HCT116 (cell line): ENCODE results near the gene DYNC1I1. TPM values are rescaled to one million over a fixed set of nuclear protein-coding genes. Genes with fewer than 3 reads are reported as not detected.

Source experiments
- ATAC-seq: fragments of 200-7000 bp; cut with Tn5 transposase; 2 replicates; pipeline ENCODE4 v1.9.1; 2020; ENCODE audit warnings: mild to moderate bottlenecking, moderate library complexity
- BruUV-seq: library from RNA; stranded (reverse); fragments of 400-500 nt; replicated peaks from 2 replicates; lab custom pipeline; 2021; lab: Mats Ljungman, UMichigan
- CTCF ChIA-PET: fragments of 300-600 bp; sonication (Branson Sonifier 250); formaldehyde crosslinking; loops from one replicate; lab custom pipeline; 2021; ENCODE audit warnings: antibody characterized with exemption; lab: Charles Lee
- POLR2A ChIA-PET: fragments of 300-600, 350-600 bp; sonication (Branson Sonifier 250); formaldehyde crosslinking; loops from one replicate; lab custom pipeline; 2021; ENCODE audit warnings: antibody characterized with exemption; lab: Charles Lee
- RAD21 ChIA-PET, 2 experiments: fragments of 300-600 bp; sonication (Branson Sonifier 250); formaldehyde crosslinking; loops; one replicate each; lab custom pipeline; 2023; ENCODE audit warnings: low total read pairs in 2 of 2; ENCODE audit not compliant: uncharacterized antibody in 2 of 2, unreplicated experiment in 2 of 2, low non-redundant PET in 1 of 2; lab: Charles Lee
- DNase-seq: peaks from one replicate; pipeline ENCODE4 v3.0.0-alpha.2; 2010; ENCODE audit warnings: low read depth, low spot score
- H2AFZ ChIP-seq: fragments of 200-600 bp; shearing (Covaris generic), sonication (generic); 2 replicates; pipeline ENCODE4 v1.6.1; 2017; ENCODE audit warnings: low read depth, mixed run types, mixed read lengths, antibody characterized with exemption, low read length; ENCODE audit not compliant: poor library complexity, severe bottlenecking
- H3K27ac ChIP-seq: 2 replicates; pipeline ENCODE4 v1.5.1; 2012; ENCODE audit warnings: low read depth, low read length
- H3K27me3 ChIP-seq: fragments of 200-600 bp; sonication (generic); 2 replicates; pipeline ENCODE4 v1.6.1; 2016; ENCODE audit warnings: mixed run types, low read length, mixed read lengths; ENCODE audit not compliant: insufficient read depth
- H3K36me3 ChIP-seq, 2 experiments: fragments of 200-500 bp in 1 of 2; fragments of 200-600 bp in 1 of 2; sonication (Bioruptor generic) in 1 of 2; sonication (generic) in 1 of 2; 2 replicates each; pipeline versions ENCODE4 v1.5.1 to v1.6.1; 2014 to 2016; ENCODE audit warnings: low read length in 2 of 2, inconsistent platforms in 1 of 2, mixed read lengths in 1 of 2, mixed run types in 1 of 2; ENCODE audit not compliant: insufficient read depth in 2 of 2, control insufficient read depth in 1 of 2
- H3K4me1 ChIP-seq, 2 experiments: fragments of 200-600 bp in 1 of 2; sonication (generic) in 1 of 2; 2 replicates each; pipeline versions ENCODE4 v1.5.1 to v1.6.1; 2012 to 2017; ENCODE audit warnings: low read length in 2 of 2, inconsistent platforms in 1 of 2, mild to moderate bottlenecking in 1 of 2, mixed read lengths in 1 of 2, mixed run types in 1 of 2, moderate library complexity in 1 of 2; ENCODE audit not compliant: insufficient read depth in 2 of 2, control insufficient read depth in 1 of 2
- H3K4me2 ChIP-seq: fragments of 200-600 bp; sonication (generic); 2 replicates; pipeline ENCODE4 v1.6.1; 2017; ENCODE audit warnings: mixed run types, low read length, mixed read lengths
- H3K4me3 ChIP-seq, 2 experiments: fragments of 200-600 bp in 1 of 2; sonication (generic) in 1 of 2; replicated peaks in 1 of 2; 2 replicates each; pipeline ENCODE4 v1.5.1; 2011 to 2016; ENCODE audit warnings: low read length in 2 of 2, control low read depth in 1 of 2, low read depth in 1 of 2, mild to moderate bottlenecking in 1 of 2, mixed read lengths in 1 of 2, mixed run types in 1 of 2
- H3K79me2 ChIP-seq: fragments of 200-600 bp; sonication (generic); 2 replicates; pipeline ENCODE4 v1.6.1; 2017; ENCODE audit warnings: mild to moderate bottlenecking, mixed run types, low read length, moderate library complexity, mixed read lengths; ENCODE audit not compliant: insufficient read depth
- H3K9ac ChIP-seq: fragments of 200-600 bp; sonication (generic); 2 replicates; pipeline ENCODE4 v1.6.1; 2016; ENCODE audit warnings: low read length, mixed read lengths
- H3K9me2 ChIP-seq: fragments of 200-600 bp; sonication (generic), shearing (Covaris generic); 2 replicates; pipeline ENCODE4 v1.6.1; 2017; ENCODE audit warnings: mixed run types, mild to moderate bottlenecking, moderate library complexity; ENCODE audit not compliant: insufficient read depth
- H3K9me3 ChIP-seq, 2 experiments: fragments of 200-500 bp in 1 of 2; fragments of 200-600 bp in 1 of 2; sonication (Bioruptor generic) in 1 of 2; sonication (generic) in 1 of 2; 2 replicates each; pipeline ENCODE4 v1.6.1; 2014 to 2017; ENCODE audit warnings: low read length in 2 of 2, mixed read lengths in 2 of 2, inconsistent platforms in 1 of 2, low read depth in 1 of 2, mild to moderate bottlenecking in 1 of 2, mixed run types in 1 of 2, moderate library complexity in 1 of 2; ENCODE audit not compliant: control insufficient read depth in 1 of 2, insufficient read depth in 1 of 2
- H4K20me1 ChIP-seq: fragments of 200-600 bp; sonication (generic), shearing (Covaris generic); 2 replicates; pipeline ENCODE4 v1.6.1; 2017; ENCODE audit warnings: mixed run types, mild to moderate bottlenecking, moderate library complexity; ENCODE audit not compliant: insufficient read depth
- CBX3 ChIP-seq: IDR thresholded peaks from 2 replicates; pipeline ENCODE4 v1.6.1; 2012; ENCODE audit warnings: low read depth
- CEBPB ChIP-seq: IDR thresholded peaks from 2 replicates; pipeline ENCODE4 v1.6.1; 2012; ENCODE audit warnings: low read depth
- EGR1 ChIP-seq: IDR thresholded peaks from 2 replicates; pipeline ENCODE4 v1.6.1; 2012; ENCODE audit warnings: low read depth
- ELF1 ChIP-seq: IDR thresholded peaks from 2 replicates; pipeline ENCODE4 v1.6.1; 2012; ENCODE audit warnings: low read depth, borderline replicate concordance
- EZH2 ChIP-seq: fragments of 200-600 bp; sonication (generic); IDR thresholded peaks from 2 replicates; pipeline ENCODE4 v1.6.1; 2017; ENCODE audit warnings: antibody characterized with exemption, mixed run types
- EZH2phosphoT487 ChIP-seq: fragments of 200-600 bp; IDR thresholded peaks from 2 replicates; pipeline ENCODE4 v1.6.1; 2018; ENCODE audit warnings: antibody characterized with exemption, borderline replicate concordance
- FOSL1 ChIP-seq: IDR thresholded peaks from 2 replicates; pipeline ENCODE4 v1.6.1; 2012; ENCODE audit warnings: low read depth
- JUND ChIP-seq: IDR thresholded peaks from 2 replicates; pipeline ENCODE4 v1.6.1; 2012
- POLR2A ChIP-seq: IDR thresholded peaks from 2 replicates; pipeline ENCODE4 v1.7.0; 2011; ENCODE audit warnings: borderline replicate concordance; ENCODE audit not compliant: insufficient read depth, insufficient read length; ENCODE audit errors: extremely low read depth
- POLR2AphosphoS5 ChIP-seq: IDR thresholded peaks from 2 replicates; pipeline ENCODE4 v1.6.1; 2011; ENCODE audit warnings: mild to moderate bottlenecking, low read depth, low read length, moderate library complexity
- RAD21 ChIP-seq: IDR thresholded peaks from 2 replicates; pipeline ENCODE4 v1.6.1; 2012; ENCODE audit warnings: low read depth, mild to moderate bottlenecking
- SIN3A ChIP-seq: IDR thresholded peaks from 2 replicates; pipeline ENCODE4 v1.6.1; 2012; ENCODE audit warnings: low read depth
- SRF ChIP-seq: IDR thresholded peaks from 2 replicates; pipeline ENCODE4 v1.6.1; 2012; ENCODE audit warnings: low read depth
- TCF7L2 ChIP-seq: IDR thresholded peaks from 2 replicates; pipeline ENCODE4 v1.7.0; 2011; ENCODE audit warnings: borderline replicate concordance, inconsistent platforms; ENCODE audit not compliant: insufficient read depth, insufficient read length; ENCODE audit errors: extremely low read depth
- ZFX ChIP-seq: fragments of 450-650 bp; IDR thresholded peaks from 2 replicates; pipeline ENCODE4 v1.6.1; 2017
- ZNF274 ChIP-seq: fragments of 200-500 bp; sonication (Bioruptor generic); IDR thresholded peaks from 2 replicates; pipeline ENCODE4 v1.6.1; 2014; ENCODE audit warnings: mild to moderate bottlenecking, low read depth, low read length, inconsistent platforms
- intact Hi-C: fragments of 100-400 bp; cut with micrococcal nuclease; formaldehyde crosslinking; loops from 2 replicates; pipeline ENCODE4 v1.10.0; 2022
- total RNA-seq: library from RNA; stranded (reverse); gene quantifications from one replicate; pipeline ENCODE4 v1.2.1, GENCODE V29; 2021; ENCODE audit not compliant: unreplicated experiment
- TF ChIP-seq, protein P1 (sequence below): IDR thresholded peaks from 2 replicates; pipeline ENCODE4 v1.6.1; 2012; ENCODE audit warnings: low read depth
- TF ChIP-seq, protein P2 (sequence below): IDR thresholded peaks from 2 replicates; pipeline ENCODE4 v1.6.1; 2012
- TF ChIP-seq, protein P3 (sequence below), 3 experiments: fragments of 200-600 bp in 1 of 3; sonication (generic) in 1 of 3; IDR thresholded peaks in 2 of 3; conservative IDR thresholded peaks in 1 of 3; 2 replicates each; pipeline ENCODE4 v1.5.1; 2012 to 2017; ENCODE audit warnings: low read depth in 2 of 3, low read length in 2 of 3, antibody characterized with exemption in 1 of 3, borderline replicate concordance in 1 of 3, control low read depth in 1 of 3, mild to moderate bottlenecking in 1 of 3, mixed read lengths in 1 of 3, mixed run types in 1 of 3, moderate library complexity in 1 of 3; ENCODE audit not compliant: insufficient read depth in 1 of 3
- TF ChIP-seq, protein P4 (sequence below): IDR thresholded peaks from 2 replicates; pipeline ENCODE4 v1.6.1; 2012
- TF ChIP-seq, protein P5 (sequence below): IDR thresholded peaks from 2 replicates; pipeline ENCODE4 v1.6.1; 2011; ENCODE audit warnings: mild to moderate bottlenecking, low read length, moderate library complexity; ENCODE audit not compliant: insufficient replicate concordance; ENCODE audit errors: extremely low read depth

The DYNC1I1 gene
- total RNA-seq, 1 experiment from 2014 or later = not detected

DNA sequence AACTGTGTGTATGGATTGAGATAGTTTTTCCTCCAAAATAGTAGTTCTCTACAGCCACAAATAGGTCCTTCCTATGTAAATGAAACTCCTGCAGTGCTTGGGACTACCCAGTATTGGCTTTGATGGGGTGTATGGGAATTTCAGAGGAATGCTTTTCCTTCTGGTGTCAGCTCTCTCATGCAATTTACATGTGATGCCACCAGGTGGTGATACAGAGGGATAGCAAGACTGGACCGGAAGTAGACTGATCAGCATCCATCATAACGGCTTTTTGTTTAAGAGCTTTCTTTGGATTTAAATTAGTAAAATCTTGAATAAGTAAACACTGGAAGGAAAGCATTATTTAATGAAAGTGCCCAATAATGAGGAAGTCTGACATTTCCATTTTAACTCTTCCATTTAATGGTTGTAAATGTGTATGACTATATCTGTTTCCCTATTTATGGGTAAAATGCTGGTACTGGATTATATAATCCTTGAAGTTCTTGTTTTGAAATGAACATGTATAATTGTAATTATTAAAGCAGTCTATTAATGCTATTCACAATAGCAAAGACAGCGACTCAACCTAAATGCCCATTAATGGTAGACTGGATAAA, 22.7 kb downstream of the DYNC1I1 start:
- ATAC-seq (peak; percentile 83), DNase-seq (peak; percentile 43)
- Histone ChIP-seq H3K36me3 (no peaks in the 10 kb centered on the region), H3K9ac (no peak overlapping the region), H3K79me2 (no peaks in the 10 kb centered on the region), H3K4me2 (no peak overlapping the region), H2AFZ (peak overlapping the region; percentile 51), H3K9me2 (no peaks in the 10 kb centered on the region), H3K27me3 (peaks cover 9% of the 10 kb centered on the region; the same call in 1 of the 2 replicates), H3K9me3 (no peaks in the 10 kb centered on the region), H3K27ac (no peak overlapping the region), H3K4me3 (no peak overlapping the region), H4K20me1 (no peaks in the 10 kb centered on the region), H3K4me1 (no peaks in the 10 kb centered on the region)
- intact Hi-C loops = no loop called here
- ChIA-PET CTCF (interaction anchor here (0.9 to 1.6 kb wide), 5 partner anchors 12 to 79 kb away, joined by 3 to 4 read pairs (median 3); no protein-coding TSS in a partner anchor), RAD21 (no interaction called here), POLR2A (no interaction called here)
- no TSS peak for BruUV-seq
- TF ChIP-seq TCF7L2 (no peak), FOSL1 (no peak), RAD21 (peak; percentile 45), POLR2AphosphoS5 (no peak), ZFX (no peak), SIN3A (no peak), EZH2phosphoT487 (no peak), EZH2 (no peak), ZNF274 (no peak), JUND (no peak), CEBPB (no peak), SRF (no peak), CBX3 (no peak), EGR1 (no peak), POLR2A (no peak), ELF1 (peak; percentile 27; the same call in 1 of the 2 replicates)
- TF ChIP-seq, protein P1, sequence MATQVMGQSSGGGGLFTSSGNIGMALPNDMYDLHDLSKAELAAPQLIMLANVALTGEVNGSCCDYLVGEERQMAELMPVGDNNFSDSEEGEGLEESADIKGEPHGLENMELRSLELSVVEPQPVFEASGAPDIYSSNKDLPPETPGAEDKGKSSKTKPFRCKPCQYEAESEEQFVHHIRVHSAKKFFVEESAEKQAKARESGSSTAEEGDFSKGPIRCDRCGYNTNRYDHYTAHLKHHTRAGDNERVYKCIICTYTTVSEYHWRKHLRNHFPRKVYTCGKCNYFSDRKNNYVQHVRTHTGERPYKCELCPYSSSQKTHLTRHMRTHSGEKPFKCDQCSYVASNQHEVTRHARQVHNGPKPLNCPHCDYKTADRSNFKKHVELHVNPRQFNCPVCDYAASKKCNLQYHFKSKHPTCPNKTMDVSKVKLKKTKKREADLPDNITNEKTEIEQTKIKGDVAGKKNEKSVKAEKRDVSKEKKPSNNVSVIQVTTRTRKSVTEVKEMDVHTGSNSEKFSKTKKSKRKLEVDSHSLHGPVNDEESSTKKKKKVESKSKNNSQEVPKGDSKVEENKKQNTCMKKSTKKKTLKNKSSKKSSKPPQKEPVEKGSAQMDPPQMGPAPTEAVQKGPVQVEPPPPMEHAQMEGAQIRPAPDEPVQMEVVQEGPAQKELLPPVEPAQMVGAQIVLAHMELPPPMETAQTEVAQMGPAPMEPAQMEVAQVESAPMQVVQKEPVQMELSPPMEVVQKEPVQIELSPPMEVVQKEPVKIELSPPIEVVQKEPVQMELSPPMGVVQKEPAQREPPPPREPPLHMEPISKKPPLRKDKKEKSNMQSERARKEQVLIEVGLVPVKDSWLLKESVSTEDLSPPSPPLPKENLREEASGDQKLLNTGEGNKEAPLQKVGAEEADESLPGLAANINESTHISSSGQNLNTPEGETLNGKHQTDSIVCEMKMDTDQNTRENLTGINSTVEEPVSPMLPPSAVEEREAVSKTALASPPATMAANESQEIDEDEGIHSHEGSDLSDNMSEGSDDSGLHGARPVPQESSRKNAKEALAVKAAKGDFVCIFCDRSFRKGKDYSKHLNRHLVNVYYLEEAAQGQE = no peak
- TF ChIP-seq, protein P2, sequence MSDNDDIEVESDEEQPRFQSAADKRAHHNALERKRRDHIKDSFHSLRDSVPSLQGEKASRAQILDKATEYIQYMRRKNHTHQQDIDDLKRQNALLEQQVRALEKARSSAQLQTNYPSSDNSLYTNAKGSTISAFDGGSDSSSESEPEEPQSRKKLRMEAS = no peak
- TF ChIP-seq, protein P3, sequence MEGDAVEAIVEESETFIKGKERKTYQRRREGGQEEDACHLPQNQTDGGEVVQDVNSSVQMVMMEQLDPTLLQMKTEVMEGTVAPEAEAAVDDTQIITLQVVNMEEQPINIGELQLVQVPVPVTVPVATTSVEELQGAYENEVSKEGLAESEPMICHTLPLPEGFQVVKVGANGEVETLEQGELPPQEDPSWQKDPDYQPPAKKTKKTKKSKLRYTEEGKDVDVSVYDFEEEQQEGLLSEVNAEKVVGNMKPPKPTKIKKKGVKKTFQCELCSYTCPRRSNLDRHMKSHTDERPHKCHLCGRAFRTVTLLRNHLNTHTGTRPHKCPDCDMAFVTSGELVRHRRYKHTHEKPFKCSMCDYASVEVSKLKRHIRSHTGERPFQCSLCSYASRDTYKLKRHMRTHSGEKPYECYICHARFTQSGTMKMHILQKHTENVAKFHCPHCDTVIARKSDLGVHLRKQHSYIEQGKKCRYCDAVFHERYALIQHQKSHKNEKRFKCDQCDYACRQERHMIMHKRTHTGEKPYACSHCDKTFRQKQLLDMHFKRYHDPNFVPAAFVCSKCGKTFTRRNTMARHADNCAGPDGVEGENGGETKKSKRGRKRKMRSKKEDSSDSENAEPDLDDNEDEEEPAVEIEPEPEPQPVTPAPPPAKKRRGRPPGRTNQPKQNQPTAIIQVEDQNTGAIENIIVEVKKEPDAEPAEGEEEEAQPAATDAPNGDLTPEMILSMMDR (IDR thresholded peaks at IDR 0.05 in 2 of 3, conservative IDR thresholded peaks at IDR 0.05 in 1 of 3; ENCODE audit: borderline replicate concordance in 1 of 3, insufficient read depth in 1 of 3, low read depth in 2 of 3, low read length in 2 of 3) = peak; percentile 34 to 76 (median 75); a peak in 5 of 6 replicates
- TF ChIP-seq, protein P4, sequence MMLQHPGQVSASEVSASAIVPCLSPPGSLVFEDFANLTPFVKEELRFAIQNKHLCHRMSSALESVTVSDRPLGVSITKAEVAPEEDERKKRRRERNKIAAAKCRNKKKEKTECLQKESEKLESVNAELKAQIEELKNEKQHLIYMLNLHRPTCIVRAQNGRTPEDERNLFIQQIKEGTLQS = no peak
- TF ChIP-seq, protein P5, sequence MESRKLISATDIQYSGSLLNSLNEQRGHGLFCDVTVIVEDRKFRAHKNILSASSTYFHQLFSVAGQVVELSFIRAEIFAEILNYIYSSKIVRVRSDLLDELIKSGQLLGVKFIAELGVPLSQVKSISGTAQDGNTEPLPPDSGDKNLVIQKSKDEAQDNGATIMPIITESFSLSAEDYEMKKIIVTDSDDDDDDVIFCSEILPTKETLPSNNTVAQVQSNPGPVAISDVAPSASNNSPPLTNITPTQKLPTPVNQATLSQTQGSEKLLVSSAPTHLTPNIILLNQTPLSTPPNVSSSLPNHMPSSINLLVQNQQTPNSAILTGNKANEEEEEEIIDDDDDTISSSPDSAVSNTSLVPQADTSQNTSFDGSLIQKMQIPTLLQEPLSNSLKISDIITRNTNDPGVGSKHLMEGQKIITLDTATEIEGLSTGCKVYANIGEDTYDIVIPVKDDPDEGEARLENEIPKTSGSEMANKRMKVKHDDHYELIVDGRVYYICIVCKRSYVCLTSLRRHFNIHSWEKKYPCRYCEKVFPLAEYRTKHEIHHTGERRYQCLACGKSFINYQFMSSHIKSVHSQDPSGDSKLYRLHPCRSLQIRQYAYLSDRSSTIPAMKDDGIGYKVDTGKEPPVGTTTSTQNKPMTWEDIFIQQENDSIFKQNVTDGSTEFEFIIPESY = no peak
